IPS-20b (cell line): Measurements from ENCODE around the gene LMAN2.
A peak's percentile ranks its signal among the peaks of the same experiment; 100 is the strongest.
"Not testable (repeated sequence)": the region's sequence is repeated elsewhere in the genome, so short reads cannot be mapped to it uniquely, and the experiment has no call there.

Experiments used
- H3K27ac ChIP-seq: one replicate; pipeline ENCODE4 v1.5.1; 2013; ENCODE audit warnings: low read length
- H3K27me3 ChIP-seq: 2 replicates; pipeline ENCODE4 v1.6.1; 2013; ENCODE audit warnings: mild to moderate bottlenecking, low read length, inconsistent platforms; ENCODE audit not compliant: insufficient read depth
- H3K36me3 ChIP-seq: 2 replicates; pipeline ENCODE4 v1.6.1; 2013; ENCODE audit warnings: low read depth, mild to moderate bottlenecking, inconsistent platforms, low read length, moderate library complexity; ENCODE audit not compliant: insufficient read depth
- H3K4me1 ChIP-seq: 2 replicates; pipeline ENCODE4 v1.6.1; 2013; ENCODE audit warnings: mild to moderate bottlenecking, control low read depth, inconsistent platforms, low read length, moderate library complexity; ENCODE audit not compliant: insufficient read depth
- H3K4me3 ChIP-seq: 2 replicates; pipeline ENCODE4 v1.5.1; 2013; ENCODE audit warnings: mild to moderate bottlenecking, low read length, inconsistent platforms
- H3K9ac ChIP-seq: 2 replicates; pipeline ENCODE4 v1.6.1; 2013; ENCODE audit warnings: low read depth, mild to moderate bottlenecking, inconsistent platforms, low read length, moderate library complexity
- H3K9me3 ChIP-seq: 2 replicates; pipeline ENCODE4 v1.6.1; 2013; ENCODE audit warnings: mild to moderate bottlenecking, low read depth, low read length, inconsistent platforms; ENCODE audit not compliant: insufficient read depth

LMAN2 gene

GRCh38 chr5:177306103-177306640, 45.3 kb downstream of the LMAN2 start:
- not testable (repeated sequence) for H3K9me3 ChIP-seq, H3K4me3 ChIP-seq, H3K9ac ChIP-seq, H3K27me3 ChIP-seq, H3K27ac ChIP-seq
- Histone ChIP-seq H3K4me1 (peaks cover 14% of the 10 kb centered on the region), H3K36me3 (peaks cover 36% of the 10 kb centered on the region)

- no peaks in the 10 kb centered on the region for H3K27me3 ChIP-seq
- H3K4me1 ChIP-seq: peaks cover 5% of the 10 kb centered on the region
- peak overlapping the region; percentile 96; the same call in 1 of the 2 replicates for H3K9ac ChIP-seq
- no peaks in the 10 kb centered on the region for H3K9me3 ChIP-seq
- peak overlapping the region; percentile 98 for H3K4me3 ChIP-seq
- H3K27ac ChIP-seq: no peak overlapping the region
- peaks cover 45% of the 10 kb centered on the region for H3K36me3 ChIP-seq
Measured at GRCh38 chr5:177304392-177305119, 46.9 kb downstream of the LMAN2 start.

GRCh38 chr5:177303925-177304391, 47.5 kb downstream of the LMAN2 start:
- Histone ChIP-seq H3K36me3 (peaks cover 45% of the 10 kb centered on the region), H3K9ac (peak overlapping the region; percentile 96; the same call in 1 of the 2 replicates), H3K27me3 (no peaks in the 10 kb centered on the region), H3K27ac (no peak overlapping the region), H3K4me1 (peaks cover 5% of the 10 kb centered on the region), H3K9me3 (no peaks in the 10 kb centered on the region), H3K4me3 (peak overlapping the region; percentile 98)

GRCh38 chr5:177303121-177303924, 48.1 kb downstream of the LMAN2 start, which contains the start of the genes PRELID1 and RAB24:
Gene PRELID1 (plus strand): TSS chr5:177303799. CDS start chr5:177303986, 187 bp downstream.
Gene RAB24 (minus strand): TSS chr5:177303719. CDS start chr5:177303288, 431 bp downstream.
- H3K27ac ChIP-seq: no peak within 1 kb of the TSS
- H3K9ac ChIP-seq: peak within 1 kb of the TSS; percentile 96
- no peaks in the 10 kb centered on the region for H3K9me3 ChIP-seq
- peaks cover 49% of the 10 kb centered on the region for H3K36me3 ChIP-seq
- no peaks in the 10 kb centered on the region for H3K27me3 ChIP-seq
- H3K4me1 ChIP-seq: peaks cover 5% of the 10 kb centered on the region
- peak within 1 kb of the TSS; percentile 98 for H3K4me3 ChIP-seq

GRCh38 chr5:177302354-177303110, 48.9 kb downstream of the LMAN2 start:
- H3K27ac ChIP-seq: no peak overlapping the region
- H3K9me3 ChIP-seq: no peaks in the 10 kb centered on the region
- no peaks in the 10 kb centered on the region for H3K27me3 ChIP-seq
- H3K4me3 ChIP-seq: peak overlapping the region; percentile 98
- peaks cover 57% of the 10 kb centered on the region for H3K36me3 ChIP-seq
- peaks cover 5% of the 10 kb centered on the region for H3K4me1 ChIP-seq
- peak overlapping the region; percentile 71; the same call in 1 of the 2 replicates for H3K9ac ChIP-seq

GRCh38 chr5:177301503-177302165, 49.8 kb downstream of the LMAN2 start:
- no peak overlapping the region for H3K27ac ChIP-seq
- H3K9me3 ChIP-seq: no peaks in the 10 kb centered on the region
- no peaks in the 10 kb centered on the region for H3K27me3 ChIP-seq
- H3K9ac ChIP-seq: no peak overlapping the region
- H3K4me3 ChIP-seq: no peak overlapping the region; the same call in 1 of the 2 replicates
- H3K36me3 ChIP-seq: peaks cover 57% of the 10 kb centered on the region
- peaks cover 5% of the 10 kb centered on the region for H3K4me1 ChIP-seq

- no peaks in the 10 kb centered on the region for H3K9me3 ChIP-seq
- peaks cover 57% of the 10 kb centered on the region for H3K36me3 ChIP-seq
- H3K4me1 ChIP-seq: peaks cover 5% of the 10 kb centered on the region
Measured at GRCh38 chr5:177300951-177301350, 50.5 kb downstream of the LMAN2 start.

GRCh38 chr5:177300236-177300880, 51.1 kb downstream of the LMAN2 start:
- Histone ChIP-seq H3K36me3 (peaks cover 57% of the 10 kb centered on the region), H3K9me3 (no peaks in the 10 kb centered on the region), H3K27me3 (no peaks in the 10 kb centered on the region), H3K9ac (no peak overlapping the region), H3K27ac (no peak overlapping the region), H3K4me3 (no peak overlapping the region), H3K4me1 (peaks cover 5% of the 10 kb centered on the region)

More at GRCh38 chr5:177300951-177301350, 50.5 kb downstream of the LMAN2 start:
- Histone ChIP-seq H3K27me3 (no peaks in the 10 kb centered on the region), H3K9ac (no peak overlapping the region), H3K4me3 (no peak overlapping the region), H3K27ac (no peak overlapping the region)

- no peaks in the 10 kb centered on the region for H3K9me3 ChIP-seq
- H3K4me1 ChIP-seq: peaks cover 2% of the 10 kb centered on the region
- no peak overlapping the region for H3K4me3 ChIP-seq
- H3K36me3 ChIP-seq: peaks cover 57% of the 10 kb centered on the region
- no peaks in the 10 kb centered on the region for H3K27me3 ChIP-seq
- no peak overlapping the region for H3K9ac ChIP-seq
- no peak overlapping the region for H3K27ac ChIP-seq
Measured at GRCh38 chr5:177299697-177300096, 51.8 kb downstream of the LMAN2 start.

GRCh38 chr5:177297922-177298321, 53.5 kb downstream of the LMAN2 start:
- Histone ChIP-seq H3K9me3 (no peaks in the 10 kb centered on the region), H3K27me3 (no peaks in the 10 kb centered on the region), H3K4me3 (no peak overlapping the region), H3K27ac (no peak overlapping the region), H3K9ac (no peak overlapping the region), H3K4me1 (no peaks in the 10 kb centered on the region), H3K36me3 (peaks cover 74% of the 10 kb centered on the region)
